ELF-1 (cell line): ENCODE measurements around the gene KCP.

Source experiments
- DNase-seq: peaks from one replicate; pipeline ENCODE4 v3.0.0-alpha.2; 2016; ENCODE audit warnings: low read depth, low spot score

KCP gene

DNA sequence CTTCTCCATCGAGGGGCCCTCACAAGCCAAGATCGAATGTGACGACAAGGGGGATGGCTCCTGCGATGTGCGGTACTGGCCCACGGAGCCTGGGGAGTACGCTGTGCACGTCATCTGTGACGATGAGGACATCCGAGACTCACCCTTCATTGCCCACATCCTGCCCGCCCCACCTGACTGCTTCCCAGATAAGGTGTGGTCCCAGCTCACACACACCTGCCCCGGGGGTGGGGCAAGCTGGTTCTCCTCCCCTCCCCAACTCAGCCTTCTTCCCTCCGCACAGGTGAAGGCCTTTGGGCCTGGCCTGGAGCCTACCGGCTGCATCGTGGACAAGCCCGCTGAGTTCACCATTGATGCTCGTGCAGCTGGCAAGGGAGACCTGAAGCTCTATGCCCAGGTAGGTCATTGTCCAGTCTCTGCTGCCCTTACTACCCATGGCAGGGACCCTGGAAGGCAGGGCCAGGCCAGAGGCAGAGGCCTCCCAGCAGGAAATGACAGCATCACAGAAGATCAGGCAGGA, 69.3 kb downstream of the KCP start:
- DNase-seq = no peak

DNA sequence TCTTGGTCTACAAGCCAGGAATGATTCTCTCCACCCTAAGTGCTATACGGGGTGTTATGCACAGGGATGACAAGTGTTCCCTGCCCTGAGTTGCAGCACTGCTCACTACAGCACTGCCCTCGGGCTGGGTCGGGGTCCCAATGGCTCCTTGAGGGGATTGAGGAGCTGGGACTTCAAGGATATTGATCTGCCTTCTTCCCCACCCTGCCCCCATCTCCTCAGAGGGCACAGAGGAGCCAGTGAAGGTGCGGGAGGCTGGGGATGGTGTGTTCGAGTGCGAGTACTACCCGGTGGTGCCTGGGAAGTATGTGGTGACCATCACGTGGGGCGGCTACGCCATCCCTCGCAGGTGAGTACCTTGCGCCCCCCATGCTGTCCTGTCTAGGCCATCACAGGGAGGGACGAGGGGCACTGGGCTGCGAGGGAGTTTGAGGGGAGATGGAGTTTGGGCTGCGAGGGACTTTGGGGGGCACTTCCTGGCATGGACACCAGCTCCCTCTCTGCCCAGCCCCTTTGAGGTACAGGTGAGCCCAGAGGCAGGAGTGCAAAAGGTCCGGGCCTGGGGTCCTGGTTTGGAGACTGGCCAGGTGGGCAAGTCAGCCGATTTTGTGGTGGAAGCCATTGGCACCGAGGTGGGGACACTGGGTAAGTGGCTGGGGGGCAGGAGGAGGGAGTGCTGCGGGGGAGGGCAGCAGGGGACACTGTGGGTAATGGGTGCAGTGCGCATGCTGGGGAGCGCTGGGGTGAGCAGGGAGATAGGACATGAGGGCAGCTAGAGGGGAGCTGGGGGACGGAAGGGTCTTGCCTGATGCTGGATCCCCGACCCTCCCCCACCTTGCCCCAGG, 70.0 kb downstream of the KCP start:
- DNase-seq = no peak

DNA sequence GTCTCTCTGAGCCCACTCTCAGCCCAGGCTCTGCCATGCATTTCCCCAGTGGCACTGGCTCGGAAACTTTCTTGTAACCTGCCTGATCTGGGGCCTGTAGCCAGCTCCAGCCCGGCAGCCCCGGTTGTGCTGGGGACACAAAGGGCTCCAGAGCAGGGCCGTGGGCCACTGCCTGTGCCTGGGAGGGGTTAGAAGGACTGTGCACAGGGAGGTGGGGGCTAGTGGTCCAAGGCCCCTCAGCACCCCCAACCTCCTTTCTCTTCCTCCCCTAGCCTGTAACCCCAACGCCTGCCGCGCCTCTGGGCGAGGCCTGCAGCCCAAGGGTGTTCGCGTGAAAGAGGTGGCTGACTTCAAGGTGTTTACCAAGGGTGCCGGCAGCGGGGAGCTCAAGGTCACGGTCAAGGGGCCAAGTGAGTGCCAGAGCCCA, 70.7 kb downstream of the KCP start:
- DNase-seq = no peak

DNA sequence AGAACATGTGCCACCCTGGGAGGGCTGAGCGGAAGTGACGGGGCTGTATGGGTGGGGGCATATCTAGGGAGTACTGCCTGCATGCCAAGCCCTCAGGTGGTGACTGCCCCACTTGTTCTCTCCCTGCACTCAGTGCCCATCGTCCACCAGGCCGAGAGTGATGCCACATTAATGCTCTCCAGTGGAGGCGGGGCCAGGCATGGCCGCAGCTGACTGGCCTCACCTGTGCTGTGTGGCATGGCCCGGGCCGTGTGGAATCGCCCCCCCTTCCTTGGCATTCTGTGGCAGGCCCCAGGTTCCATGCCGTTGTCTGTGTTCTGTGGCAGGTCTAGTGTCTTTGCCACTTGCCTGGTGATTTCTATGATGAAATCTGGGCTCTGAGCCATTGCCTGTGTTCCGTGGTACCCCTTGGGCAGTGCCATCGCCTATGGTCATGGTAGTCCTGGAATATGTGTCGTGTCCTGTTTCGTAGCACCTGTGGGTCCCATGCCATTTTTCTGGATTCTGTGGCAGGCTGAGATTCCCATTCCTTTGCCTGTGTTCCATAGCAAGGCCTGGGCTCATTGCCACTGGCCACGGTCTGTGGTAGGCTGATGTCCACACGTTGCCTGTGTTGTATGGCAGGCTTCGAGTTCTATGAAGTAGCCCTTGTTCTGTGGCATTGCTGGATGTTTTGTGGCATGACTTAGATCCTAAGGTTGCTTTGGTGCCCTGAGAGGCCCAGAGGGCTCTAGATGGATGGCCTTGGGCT, 71.4 kb downstream of the KCP start:
- no peak for DNase-seq

DNA sequence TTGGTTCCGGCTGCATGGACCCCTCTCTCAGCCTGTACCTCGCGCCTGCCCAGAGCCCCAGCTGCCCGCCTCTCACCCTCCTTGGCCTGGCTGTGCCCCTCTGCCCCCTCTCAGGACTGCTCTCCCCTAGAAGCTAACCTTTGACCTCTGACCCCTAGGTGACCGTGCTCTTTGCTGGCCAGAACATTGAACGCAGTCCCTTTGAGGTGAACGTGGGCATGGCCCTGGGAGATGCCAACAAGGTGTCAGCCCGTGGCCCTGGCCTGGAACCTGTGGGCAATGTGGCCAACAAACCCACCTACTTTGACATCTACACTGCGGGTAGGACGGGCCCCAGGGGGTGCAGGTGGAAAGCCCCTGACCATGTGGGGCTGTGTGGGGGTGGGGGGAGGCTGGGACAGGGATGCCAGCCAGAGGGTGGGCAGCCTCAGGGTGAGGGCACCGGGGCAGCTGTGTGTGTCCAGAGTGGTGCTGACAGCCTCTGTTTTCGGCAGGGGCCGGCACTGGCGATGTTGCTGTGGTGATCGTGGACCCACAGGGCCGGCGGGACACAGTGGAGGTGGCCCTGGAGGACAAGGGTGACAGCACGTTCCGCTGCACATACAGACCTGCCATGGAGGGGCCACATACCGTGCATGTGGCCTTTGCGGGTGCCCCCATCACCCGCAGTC, 72.3 kb downstream of the KCP start:
- no peak for DNase-seq

DNA sequence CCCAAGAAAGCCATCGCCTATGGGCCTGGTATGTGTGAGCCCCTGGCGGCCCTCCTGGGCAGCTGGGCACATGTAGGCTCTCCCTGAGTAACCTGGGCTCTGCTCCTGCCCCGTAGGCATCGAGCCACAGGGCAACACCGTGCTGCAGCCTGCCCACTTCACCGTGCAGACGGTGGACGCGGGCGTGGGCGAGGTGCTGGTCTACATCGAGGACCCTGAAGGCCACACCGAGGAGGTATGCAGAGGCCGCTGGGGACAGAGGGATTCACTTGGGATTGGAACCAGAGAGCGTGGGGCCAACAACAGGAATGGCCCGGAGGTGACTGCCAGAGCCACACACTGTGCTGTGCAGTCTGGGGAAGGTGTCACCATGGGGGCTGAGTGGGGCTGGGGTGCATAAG, 73.0 kb downstream of the KCP start:
- DNase-seq = no peak

DNA sequence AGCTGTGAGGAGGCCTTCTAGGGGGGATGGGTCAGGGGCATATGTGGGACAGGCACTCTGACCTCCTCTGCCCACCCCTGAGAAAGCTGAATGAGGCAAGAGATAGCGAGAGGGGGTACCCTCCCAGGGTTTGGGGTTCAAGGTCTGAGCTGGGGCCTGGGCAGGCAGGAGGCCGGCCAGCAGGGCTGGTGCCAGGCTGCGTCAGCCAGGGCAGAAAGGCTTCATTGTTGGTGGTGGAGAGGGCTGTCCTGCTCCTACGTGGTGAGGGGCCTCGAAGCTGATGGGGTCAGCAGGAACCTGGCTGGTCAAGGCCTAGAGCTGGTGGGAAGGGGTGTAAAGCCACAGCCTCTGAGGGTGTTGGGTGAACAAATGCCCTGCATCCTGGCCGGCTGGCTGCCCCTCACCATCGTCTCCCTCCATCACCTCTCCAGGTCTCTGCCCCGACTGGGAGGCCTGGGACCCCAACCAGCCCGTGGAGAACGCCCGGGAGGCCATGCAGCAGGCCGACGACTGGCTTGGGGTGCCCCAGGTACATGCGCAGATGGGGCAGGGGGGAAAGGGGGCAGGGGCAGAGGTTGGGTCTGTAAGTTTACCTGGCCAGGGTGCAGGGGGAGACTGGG, 73.7 kb downstream of the KCP start:
- no peak for DNase-seq

DNA sequence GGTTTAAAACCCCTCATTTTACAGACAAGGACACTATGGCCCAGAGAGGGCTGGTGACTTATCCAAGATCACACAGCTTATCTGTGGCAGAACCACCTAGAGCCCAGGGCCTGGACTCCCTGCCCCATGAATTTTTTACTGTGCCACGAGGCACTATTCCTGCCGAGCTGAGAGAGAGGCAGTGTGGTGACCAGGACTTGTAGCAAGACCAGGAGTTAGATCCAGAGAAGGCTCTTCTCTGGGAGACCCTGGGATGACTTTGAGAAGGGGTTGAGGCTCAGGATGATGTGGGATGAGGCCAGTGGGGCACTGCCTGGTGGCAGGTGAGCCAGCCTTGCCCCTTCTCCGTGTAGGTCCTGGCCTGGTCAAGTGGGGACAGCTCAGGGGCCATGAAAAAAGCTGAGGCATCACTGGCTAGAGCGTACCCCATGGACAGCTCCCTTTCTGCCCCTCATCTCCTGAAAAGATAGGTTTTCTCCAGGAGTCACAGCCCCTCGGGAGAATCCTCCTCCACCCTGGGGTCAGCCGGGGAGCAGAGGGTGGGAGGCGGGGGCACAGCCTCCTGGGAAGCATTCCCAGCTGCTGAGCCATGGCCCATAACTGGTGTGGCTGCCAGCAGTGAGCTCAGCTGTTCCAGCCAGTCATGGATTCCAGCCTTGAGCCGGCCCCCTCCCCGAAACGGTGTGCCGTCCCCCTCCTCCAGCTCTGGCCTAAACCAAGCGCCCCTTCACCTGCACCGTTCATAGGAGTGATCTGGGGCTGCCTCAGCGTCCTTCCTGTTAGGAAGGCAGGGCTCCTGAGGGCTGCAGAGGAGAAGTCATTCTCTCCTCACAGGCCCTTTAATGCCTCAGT, 74.5 kb downstream of the KCP start:
- no peak for DNase-seq

DNA sequence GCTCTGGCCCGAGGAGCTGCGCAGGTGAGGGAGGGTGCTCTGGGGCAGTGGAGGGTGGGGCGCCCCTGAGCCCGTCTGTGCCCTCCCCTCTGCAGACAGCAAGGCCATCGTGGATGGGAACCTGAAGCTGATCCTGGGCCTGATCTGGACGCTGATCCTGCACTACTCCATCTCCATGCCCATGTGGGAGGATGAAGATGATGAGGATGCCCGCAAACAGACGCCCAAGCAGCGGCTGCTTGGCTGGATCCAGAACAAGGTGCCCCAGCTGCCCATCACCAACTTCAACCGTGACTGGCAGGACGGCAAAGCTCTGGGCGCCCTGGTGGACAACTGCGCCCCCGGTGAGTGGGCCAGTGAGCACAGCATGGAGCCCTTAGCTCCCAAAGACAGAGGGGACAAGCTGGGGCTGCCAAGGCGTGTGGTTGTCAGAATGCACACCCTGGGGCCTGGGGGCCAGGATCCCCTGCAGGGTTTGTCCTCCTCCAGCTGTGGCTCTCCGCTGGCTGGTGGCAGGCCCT, 75.2 kb downstream of the KCP start:
- DNase-seq = no peak

DNA sequence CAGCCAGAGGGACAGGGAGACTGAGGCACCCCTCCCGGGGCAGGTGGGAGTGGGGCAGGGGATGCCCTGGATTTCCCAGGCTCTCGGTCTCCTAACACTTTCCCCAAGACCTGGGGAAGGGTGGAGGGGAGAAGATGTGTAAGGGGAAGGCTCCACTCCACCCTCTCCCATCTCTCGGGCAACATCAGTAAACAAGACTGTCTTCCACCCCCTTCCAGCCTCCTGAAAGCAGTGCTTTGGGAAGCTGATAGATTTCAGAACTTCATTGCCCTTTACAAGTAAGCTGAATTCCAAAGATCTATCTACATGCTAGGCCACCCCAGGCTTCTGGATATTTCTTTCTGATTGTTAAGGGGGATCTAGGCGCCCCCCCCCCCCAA, 76.6 kb downstream of the KCP start:
- DNase-seq = no peak

DNA sequence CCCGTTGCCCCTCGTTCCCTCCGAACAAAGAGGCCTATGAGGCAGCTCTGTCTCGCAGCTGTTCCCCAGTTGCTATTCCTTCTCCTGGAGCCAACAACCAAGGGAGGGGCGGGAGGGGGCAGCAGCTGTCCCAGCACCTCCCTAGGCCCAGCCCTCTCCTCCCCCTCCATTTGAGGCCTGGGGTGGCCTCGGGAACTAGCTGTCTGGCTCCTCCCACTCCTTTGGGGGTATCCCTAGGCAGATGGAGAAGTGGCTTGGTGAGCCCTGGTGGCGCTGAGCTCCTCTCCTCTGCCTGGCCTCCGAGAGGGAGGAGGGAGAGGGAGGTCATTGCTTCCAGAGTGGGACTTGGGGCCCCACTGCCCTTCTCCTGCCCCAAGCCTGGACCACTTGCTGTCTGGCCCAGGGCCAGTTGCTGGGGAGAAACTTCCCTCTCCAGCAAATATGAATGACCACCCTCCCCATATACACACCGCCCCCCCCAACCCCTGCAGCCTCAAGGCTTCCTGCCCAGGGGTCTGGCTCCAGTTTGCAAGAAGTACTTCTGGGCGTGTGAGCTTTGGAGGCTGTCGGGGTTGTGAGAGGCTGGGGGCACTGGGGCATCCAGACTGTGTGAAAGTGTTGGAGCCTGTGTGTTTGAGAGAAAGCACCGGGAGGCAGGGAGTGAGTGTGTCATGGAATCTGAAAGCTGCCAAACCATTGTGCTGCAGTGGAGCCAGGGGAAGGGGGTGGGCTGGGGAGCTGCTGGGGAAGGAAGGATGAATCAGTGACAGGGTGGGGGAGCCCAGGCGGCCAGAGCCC, 77.2 kb downstream of the KCP start:
- peak; percentile 47 for DNase-seq

DNA sequence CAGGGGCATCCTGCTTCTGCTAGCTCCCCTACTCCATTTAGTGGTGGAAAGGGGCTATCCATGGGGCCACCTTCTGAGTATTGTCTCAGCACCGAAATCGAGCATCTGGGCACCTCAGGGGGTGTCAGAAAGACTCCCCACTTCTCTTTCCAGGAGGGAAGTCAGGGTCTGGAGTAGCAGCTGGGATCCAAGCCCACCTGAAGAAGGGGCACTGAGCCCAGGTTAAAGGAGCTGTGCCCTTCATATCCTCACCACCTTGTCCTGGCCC, 77.7 kb downstream of the KCP start:
- no peak for DNase-seq

DNA sequence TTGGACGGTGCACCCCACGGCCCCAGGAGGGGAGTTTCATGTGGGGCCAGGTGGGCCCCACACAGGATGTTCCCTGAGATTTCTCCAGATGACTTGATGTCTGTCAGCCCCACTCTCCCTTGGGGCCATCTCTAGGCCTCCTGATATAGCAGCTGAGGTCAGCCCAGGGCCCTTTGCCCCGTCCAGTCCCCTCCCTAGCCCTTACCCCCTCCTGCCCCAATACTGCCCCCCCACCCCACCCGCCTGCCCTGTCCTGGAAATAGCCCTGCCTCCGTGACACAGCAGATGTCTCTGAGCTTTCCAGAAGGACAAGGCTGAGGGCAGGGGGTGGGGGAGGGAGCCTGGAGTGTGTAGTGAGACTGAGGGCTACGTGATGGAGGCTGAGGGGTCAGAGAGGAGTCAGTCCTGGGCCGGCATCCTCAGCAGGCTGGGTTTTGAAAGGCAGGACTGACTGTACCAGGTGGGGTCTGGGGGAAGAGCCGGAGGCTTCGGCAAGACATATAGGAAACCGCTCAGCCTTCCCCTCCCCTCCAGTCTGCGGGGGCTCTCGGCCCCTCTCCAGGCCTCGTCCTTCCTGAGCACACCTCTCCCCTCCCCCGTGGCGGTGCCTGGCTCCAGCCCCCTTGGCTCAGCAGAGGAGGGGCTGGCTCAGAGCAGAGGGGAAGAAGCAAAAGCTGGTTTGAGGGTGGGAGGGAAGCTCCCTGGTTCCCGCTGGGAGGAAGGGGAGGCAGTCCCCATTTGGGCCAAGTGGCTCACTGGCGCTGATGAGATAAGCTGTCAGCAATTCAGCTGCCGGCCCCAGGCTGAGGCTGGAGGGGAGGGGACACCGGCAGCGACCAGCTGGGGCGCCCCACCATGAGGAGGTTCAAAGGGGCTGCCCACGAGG, 78.3 kb downstream of the KCP start:
- peak; percentile 91 for DNase-seq

DNA sequence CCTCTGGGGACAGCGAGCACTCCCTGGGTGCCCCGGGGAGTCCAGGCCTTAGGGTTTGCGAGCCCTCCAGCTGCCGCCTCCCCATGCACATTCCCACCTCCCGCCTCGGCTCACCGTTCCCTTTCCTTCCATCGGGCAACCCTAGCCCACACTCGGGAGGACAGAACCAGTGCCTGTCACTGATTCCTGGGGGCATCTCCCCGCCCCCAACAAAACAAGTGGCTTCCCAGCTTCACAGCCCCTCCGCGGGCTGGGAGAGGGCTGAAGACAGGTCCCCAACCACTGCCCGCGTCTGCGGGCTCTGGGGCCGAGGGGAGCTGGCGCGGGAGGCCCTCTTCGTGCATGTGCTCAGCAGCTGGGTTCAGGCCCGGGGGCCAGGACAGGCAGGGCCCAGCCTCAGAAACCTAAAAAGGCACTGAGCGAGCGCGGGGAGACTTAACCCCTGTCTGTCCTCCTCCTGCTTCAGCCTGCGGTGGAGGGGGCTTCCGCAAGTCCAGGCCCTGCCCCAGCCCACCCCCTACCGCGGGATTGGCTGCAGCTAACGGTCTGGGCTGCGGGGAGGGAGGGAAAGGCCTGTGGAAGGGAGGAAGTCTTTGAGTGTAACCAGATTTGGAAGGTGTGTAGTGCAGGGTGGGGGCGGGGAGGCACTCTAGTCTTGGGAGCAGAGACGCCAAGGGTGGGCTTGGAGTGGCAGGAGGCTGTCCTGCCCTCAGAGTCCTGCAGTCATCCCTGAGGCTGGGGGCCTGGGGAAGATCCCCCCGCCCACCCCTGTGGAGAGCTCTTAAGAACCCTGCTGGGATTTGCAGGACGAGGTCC, 79.1 kb downstream of the KCP start:
- peak; percentile 90 for DNase-seq

DNA sequence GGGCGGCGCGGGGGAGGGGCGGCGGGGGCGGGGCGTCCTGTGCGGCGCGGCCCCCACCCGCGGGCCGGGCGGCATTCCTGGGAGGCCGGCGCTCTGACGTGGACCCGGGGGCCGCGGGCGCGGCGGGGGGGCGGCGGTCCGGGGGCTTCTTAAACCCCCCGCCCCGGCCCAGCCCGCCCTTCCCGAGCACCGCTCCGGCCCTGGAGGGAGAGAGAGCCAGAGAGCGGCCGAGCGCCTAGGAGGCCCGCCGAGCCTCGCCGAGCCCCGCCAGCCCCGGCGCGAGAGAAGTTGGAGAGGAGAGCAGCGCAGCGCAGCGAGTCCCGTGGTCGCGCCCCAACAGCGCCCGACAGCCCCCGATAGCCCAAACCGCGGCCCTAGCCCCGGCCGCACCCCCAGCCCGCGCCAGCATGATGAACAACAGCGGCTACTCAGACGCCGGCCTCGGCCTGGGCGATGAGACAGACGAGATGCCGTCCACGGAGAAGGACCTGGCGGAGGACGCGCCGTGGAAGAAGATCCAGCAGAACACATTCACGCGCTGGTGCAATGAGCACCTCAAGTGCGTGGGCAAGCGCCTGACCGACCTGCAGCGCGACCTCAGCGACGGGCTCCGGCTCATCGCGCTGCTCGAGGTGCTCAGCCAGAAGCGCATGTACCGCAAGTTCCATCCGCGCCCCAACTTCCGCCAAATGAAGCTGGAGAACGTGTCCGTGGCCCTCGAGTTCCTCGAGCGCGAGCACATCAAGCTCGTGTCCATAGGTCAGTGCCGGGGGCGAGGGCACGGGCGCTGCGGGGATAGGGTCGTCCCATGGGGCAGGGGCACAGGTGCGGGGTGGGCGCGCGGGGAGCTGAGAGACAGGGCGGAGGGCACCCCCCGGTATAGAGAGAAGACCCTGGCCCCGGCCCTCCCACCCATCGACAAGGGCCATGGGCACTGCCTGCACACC, 80.0 kb downstream of the KCP start, which contains the start of gene FLNC:
Gene FLNC, plus strand, starts transcription at position 176 of the 947 bp plus-strand sequence. Its CDS starts 232 bp downstream, at position 408.
- peak; percentile 37 for DNase-seq

DNA sequence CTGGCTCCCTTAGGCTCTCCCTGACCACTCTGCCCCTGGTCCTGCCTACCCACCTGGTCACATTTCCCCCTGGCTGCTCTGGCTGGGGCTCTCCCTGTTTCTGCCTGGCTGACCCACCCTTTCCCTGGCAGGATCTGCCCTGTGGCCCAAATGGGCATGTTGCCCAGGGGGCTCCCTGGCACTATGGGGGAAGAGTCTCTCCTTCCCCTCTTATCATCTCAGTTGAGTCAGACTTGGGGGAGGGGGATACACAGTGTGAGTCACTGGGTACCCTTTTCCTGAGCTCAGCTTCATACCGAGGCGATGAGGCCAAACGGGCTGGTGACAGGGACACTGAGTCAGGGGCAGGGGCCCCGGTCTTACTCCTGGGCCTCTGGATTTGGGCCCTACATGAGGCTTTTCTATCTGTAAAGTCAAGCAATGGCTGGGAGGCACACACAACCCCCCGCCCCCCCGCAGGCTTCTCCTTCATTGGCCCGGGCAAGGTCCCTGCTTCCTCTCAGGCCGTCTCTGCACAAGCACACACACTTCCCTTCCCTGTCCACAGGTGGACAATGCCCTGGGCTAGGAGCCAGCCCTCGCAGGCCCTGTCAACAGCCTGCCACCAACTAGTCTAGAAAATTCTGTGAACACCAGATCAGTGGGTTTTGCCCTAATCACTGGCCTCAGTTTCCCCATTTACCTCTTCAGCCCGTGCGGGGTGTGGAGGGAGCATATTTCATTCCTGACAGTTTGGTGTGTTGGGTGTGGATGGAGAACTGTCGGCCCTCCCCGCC, 80.9 kb downstream of the KCP start:
- DNase-seq = peak; percentile 63
